GM12865 (cell line): Measurements from ENCODE around the gene TRAPPC10.
A peak's percentile ranks its signal among the peaks of the same experiment; 100 is the strongest.
"Not testable (repeated sequence)": the region's sequence is repeated elsewhere in the genome, so short reads cannot be mapped to it uniquely, and the experiment has no call there.

Experiments
- DNase-seq: peaks from one replicate; pipeline ENCODE4 v3.0.0; 2010; ENCODE audit warnings: low read depth
- H3K4me3 ChIP-seq: 2 replicates; pipeline ENCODE4 v1.5.1; 2011; ENCODE audit warnings: mild to moderate bottlenecking, low read depth, low read length, control low read depth
- CTCF ChIP-seq: IDR thresholded peaks from 2 replicates; pipeline ENCODE4 v1.5.1; 2011; ENCODE audit warnings: low read length, control low read depth, low read depth, inconsistent platforms; ENCODE audit not compliant: insufficient read depth; ENCODE audit errors: missing control alignments

Gene TRAPPC10

DNA sequence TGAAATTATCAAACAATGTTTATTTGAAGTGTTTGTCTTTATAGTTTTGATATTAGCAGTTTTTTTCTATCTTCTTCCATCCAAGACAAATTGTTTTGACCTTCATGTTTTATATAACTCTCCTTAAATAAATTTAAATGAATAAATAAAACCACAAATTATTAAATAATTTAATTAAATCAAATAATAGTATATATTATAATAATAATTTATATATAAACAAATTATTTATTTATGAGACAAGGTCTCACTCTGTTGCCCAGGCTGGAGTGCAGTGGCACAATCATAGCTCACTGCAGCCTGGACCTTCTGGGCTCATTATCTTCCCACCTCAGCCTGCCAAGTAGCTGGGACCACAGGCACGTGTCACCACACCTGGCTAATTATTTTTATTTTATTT is 82.7 kb downstream of the TRAPPC10 start:
- H3K4me3 ChIP-seq: no peak overlapping the region
- TF ChIP-seq CTCF: no peak
- DNase-seq: no peak

DNA sequence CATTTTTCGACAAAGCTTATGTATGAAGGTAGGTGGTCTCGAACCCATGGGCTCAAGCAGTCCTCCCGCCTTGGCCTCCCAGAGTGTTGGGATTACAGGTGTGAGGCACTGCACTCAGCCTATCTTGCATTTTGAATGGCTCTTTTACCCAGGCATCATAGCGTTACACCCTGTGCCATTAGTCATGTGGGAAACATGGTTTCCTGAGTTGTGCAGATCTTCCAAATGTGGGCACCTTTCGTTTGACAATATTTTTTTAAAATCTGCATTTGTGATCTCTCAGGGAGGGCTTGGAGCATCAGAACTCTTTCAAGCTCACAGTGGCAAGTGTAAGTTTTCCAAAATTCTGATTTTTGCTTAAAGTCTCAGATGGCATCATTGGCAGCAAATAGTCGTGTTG is 86.4 kb downstream of the TRAPPC10 start:
- H3K4me3 ChIP-seq, DNase-seq: not testable (repeated sequence)

- not testable (repeated sequence) for H3K4me3 ChIP-seq, DNase-seq
Observed at GRCh38 chr21:44098964-44099363, 86.9 kb downstream of the TRAPPC10 start.

- not testable (repeated sequence) for DNase-seq
- peak within 1 kb of the TSS; percentile 37 for H3K4me3 ChIP-seq
Observed at GRCh38 chr21:44107026-44107501, 95.0 kb downstream of the TRAPPC10 start, which contains the start of gene PWP2. TSS of gene PWP2 (plus strand) at chr21:44107399. CDS start at chr21:44107417, 18 bp downstream.

DNA sequence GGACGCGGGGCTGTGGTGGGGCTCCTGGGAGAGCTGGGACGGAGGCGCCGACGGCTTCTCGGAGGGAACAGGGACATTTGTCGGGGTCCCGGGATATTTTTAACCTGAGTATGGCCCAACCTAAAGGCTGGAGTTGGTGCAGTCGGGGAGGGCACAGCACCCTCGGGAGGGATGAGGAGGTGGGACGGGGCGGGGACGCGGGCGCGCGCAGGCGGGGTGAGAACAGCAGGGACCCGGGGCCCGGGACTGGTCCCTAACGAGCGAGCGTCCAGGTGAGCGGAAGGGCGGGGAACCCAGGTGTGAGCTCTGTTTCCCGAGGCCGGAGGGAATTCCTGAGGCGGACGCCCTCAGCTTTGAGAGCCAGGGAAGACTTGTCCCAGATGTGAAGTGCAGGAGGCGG is 95.5 kb downstream of the TRAPPC10 start:
- peak overlapping the region; percentile 37 for H3K4me3 ChIP-seq

DNA sequence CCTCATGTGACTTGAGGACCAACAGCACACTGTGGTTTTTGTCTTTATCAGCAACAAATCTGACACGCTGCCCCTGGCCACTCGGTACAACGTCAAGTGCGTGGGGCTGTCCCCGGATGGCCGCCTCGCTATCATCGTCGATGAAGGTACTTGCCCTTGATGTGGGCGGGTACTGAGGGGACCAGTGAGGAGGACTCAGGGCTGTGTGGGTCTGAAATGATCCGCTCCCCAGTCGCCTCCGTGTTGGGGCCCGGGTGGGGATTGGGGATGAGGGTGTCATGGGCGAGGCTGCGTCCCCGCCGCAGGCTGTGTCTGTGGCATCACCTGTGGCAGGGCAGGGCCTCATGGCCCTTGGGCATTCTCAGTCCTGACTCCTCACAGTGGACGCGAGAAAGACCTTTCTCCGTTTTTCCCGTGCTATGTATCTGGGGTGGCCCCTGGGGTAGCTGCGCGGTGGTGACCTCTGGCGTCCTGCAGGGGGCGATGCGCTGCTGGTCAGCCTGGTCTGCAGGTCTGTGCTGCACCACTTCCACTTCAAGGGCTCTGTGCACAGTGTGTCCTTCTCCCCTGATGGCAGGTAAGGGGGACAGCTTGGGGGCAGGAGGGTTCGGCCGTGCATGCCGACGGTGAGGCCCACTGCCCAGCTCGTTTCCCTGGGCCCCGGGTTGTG is 101.7 kb downstream of the TRAPPC10 start:
- not testable (repeated sequence) for DNase-seq, H3K4me3 ChIP-seq

More for the DNA sequence above, 95.5 kb downstream of the TRAPPC10 start:
- DNase-seq: not testable (repeated sequence)

- DNase-seq, H3K4me3 ChIP-seq: not testable (repeated sequence)
Observed at GRCh38 chr21:44122131-44122530, 110.0 kb downstream of the TRAPPC10 start.

GRCh38 chr21:44127827-44128226 is 115.7 kb downstream of the TRAPPC10 start:
- DNase-seq: not testable (repeated sequence)

DNA sequence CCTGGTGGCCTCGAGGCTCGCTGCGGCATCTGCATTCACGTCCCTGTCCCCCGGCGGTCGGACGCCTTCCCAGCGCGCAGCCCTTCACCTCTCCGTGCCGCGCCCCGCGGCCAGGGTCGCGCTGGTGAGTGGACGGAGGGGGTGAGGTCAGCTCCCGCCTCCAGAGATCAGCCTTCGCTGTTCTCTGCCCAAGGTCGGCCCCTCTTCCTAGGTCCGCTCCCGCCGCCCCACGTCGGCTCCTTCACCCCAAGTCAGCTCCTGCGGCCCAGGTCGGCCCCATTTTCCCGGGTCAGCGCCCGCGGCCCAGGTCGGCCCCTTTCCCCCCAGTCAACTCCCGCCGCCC is 121.6 kb downstream of the TRAPPC10 start:
- H3K4me3 ChIP-seq: 0 out of 2 replicates have a peak overlapping the region, but pooled peaks have one; percentile 28
- not testable (repeated sequence) for DNase-seq

More at GRCh38 chr21:44127827-44128226, 115.7 kb downstream of the TRAPPC10 start:
- H3K4me3 ChIP-seq: not testable (repeated sequence)

DNA sequence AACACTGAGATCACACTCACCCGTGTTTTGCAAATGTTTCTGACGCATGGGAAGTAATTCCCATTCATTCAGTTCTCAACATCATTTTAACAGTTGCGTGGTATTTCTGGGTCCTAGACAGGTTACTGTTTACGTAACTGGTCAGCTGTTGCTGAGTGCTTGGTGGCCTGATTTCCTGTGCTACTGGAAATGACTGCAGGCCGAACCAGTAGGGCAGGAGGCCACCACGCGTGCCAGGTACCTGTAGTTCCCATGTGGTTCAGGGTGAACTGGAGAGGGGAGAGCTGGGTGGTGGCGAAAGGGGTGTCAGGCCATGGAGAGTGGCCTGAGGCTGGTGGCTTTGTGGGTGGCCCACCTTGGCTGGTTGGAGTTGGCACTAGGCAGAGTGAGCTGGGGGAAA is 122.6 kb downstream of the TRAPPC10 start:
- DNase-seq, H3K4me3 ChIP-seq: not testable (repeated sequence)

- not testable (repeated sequence) for DNase-seq, H3K4me3 ChIP-seq
Observed at GRCh38 chr21:44138039-44138438, 125.9 kb downstream of the TRAPPC10 start.

DNA sequence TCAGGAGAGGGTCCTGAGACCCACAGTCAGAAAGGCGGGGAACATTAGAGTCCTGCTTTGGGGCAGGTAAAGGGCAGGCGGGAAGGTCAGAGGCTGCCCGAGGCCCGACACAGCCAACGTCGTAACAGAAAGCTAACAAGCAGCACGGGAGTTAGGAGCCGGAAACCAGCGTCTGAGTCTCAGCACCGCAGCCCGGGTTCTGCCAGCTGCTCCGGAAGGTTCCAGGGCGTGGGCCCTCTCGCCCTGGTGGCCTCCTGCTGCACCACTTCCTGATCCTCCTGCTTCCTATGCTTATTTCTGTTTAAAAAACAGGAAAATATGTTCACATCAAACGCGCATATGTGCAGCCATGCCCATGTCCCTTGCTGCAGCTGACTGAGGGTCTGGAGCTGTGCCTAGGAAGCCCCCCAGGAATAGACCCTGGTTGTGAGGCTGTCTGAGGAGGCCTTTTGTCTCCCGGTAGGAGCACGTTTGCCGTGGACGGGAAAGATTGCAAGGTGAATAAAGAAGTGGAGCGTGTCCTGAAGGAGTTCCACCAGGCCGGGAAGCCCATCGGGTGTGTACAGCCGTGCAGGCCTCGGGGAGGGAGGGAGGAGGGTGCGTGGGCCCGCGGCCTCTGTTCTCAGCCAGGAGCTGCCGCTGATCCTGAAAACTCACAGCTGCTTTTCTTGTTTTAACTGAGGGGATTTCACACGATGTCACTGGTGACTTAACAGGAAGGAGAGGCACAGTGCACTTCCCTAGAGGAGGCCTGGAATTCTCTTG is 127.9 kb downstream of the TRAPPC10 start:
- DNase-seq, H3K4me3 ChIP-seq: not testable (repeated sequence)

DNA sequence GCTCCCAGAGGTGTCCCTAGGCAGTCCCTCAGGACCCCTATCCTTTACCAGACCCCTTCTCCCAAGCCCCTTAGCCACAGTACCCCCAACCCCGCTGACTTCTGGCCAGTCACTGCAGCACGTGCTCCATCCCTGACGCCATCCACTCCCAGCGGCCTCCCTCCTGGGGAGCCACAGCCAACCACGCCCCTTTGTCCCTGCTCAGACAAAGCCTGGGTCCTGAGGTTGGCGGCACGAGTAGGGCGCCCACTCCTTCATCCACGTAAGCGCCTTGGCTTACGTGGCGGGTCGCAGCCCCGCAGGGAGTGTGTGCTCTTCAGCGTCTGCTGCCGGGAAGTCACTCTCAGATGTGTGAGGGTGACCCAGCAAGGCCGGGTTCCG is 128.4 kb downstream of the TRAPPC10 start:
- DNase-seq, H3K4me3 ChIP-seq: not testable (repeated sequence)

- not testable (repeated sequence) for H3K4me3 ChIP-seq, DNase-seq
Observed at GRCh38 chr21:44142470-44142869, 130.4 kb downstream of the TRAPPC10 start.

GRCh38 chr21:44143380-44143779 is 131.3 kb downstream of the TRAPPC10 start:
- not testable (repeated sequence) for H3K4me3 ChIP-seq, DNase-seq

- peak overlapping the region; percentile 44 for H3K4me3 ChIP-seq
- peak; percentile 28 for DNase-seq
Observed at GRCh38 chr21:44143996-44144395, 131.9 kb downstream of the TRAPPC10 start.

DNA sequence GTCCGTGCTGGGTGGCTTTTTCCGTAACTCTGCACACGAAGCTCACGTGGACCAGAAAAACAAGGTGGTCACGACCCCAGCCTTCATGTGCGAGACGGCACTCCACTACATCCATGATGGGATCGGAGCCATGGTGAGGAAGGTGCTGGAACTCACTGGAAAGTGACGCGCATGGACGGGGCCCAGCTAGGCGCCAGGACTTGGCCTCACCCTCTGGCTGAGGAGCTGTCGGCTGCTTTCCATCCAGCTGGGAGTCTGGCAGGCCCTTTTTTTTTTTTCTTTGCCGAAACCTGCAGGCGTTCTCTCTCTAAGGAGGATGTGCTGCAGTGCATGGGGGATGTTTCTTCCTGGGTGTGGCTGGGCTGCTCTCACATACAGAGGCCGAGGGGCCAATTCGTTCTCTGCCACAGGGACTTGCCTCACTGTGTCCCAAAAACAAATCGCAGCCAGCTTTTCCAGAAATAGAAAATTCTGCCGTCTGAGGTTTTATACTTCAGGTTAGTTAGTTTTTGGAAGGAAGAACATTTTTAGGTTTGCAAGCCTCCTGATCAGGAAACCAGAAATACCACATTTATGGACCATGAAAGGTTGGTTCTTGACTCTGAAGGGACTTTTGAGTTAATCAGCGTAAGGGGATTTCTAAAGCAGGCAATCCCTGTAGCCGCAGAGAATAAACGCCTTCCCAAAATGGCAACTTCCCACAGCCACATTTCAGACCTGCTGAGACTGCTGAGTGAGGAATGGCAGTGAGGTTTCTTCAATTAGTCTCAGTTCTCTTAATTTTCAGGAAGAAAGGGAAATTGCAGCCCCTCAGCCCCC is 132.9 kb downstream of the TRAPPC10 start:
- not testable (repeated sequence) for DNase-seq, H3K4me3 ChIP-seq

- not testable (repeated sequence) for DNase-seq, H3K4me3 ChIP-seq
Observed at GRCh38 chr21:44145616-44146015, 133.5 kb downstream of the TRAPPC10 start.
